ENCODE results near the gene POLR2E.
A peak's percentile ranks its signal among the peaks of the same experiment; 100 is the strongest.

Gene POLR2E

GRCh38 chr19:1093330-1093729, 1.8 kb downstream of the POLR2E start:
- no peak for DNase-seq

- DNase-seq, result no peak
Measured at GRCh38 chr19:1091544-1092175, 3.5 kb downstream of the POLR2E start.

- no peak for DNase-seq
Measured at GRCh38 chr19:1090731-1091543, 4.2 kb downstream of the POLR2E start.

- DNase-seq, result peak; percentile 51
Measured at GRCh38 chr19:1089891-1090290, 5.3 kb downstream of the POLR2E start.

- no peak for DNase-seq
Measured at GRCh38 chr19:1089126-1089771, 5.9 kb downstream of the POLR2E start.

- DNase-seq, result no peak
Measured at GRCh38 chr19:1088416-1089010, 6.7 kb downstream of the POLR2E start.

GRCh38 chr19:1087813-1088415, 7.3 kb downstream of the POLR2E start:
- peak; percentile 97 for DNase-seq

GRCh38 chr19:1086613-1087012, 8.6 kb downstream of the POLR2E start:
- DNase-seq, result no peak

- no peak for DNase-seq
Measured at GRCh38 chr19:1085676-1086442, 9.3 kb downstream of the POLR2E start.

GRCh38 chr19:1085053-1085658, 10.0 kb downstream of the POLR2E start:
- DNase-seq, result no peak

- no peak for DNase-seq
Measured at GRCh38 chr19:1084024-1084868, 10.9 kb downstream of the POLR2E start.

GRCh38 chr19:1082928-1083816, 12.0 kb downstream of the POLR2E start:
- DNase-seq, result no peak

GRCh38 chr19:1082165-1082927, 12.8 kb downstream of the POLR2E start:
- peak; percentile 92 for DNase-seq

- DNase-seq, result no peak
Measured at GRCh38 chr19:1081301-1082164, 13.6 kb downstream of the POLR2E start.

GRCh38 chr19:1080360-1081161, 14.6 kb downstream of the POLR2E start:
- DNase-seq, result no peak

- DNase-seq, result no peak
Measured at GRCh38 chr19:1079566-1080111, 15.5 kb downstream of the POLR2E start.

- DNase-seq, result peak; percentile 84
Measured at GRCh38 chr19:1076951-1077350, 18.2 kb downstream of the POLR2E start.

Measured in hematopoietic multipotent progenitor cell treated with erythropoietin and hydrocortisone succinate and interleukin-3 and kit ligand, for 4 days (in vitro differentiated cells).